NCI-H2196 treated with DMSO at 0.1 percent for 48 hours (cell line): ENCODE results near the gene ZNF883.
"Not testable (repeated sequence)": the region's sequence is repeated elsewhere in the genome, so short reads cannot be mapped to it uniquely, and the experiment has no call there.

Experiments used
- DNase-seq: peaks from one replicate; lab custom pipeline; 2025; ENCODE audit not compliant: unreplicated experiment; lab: John Stamatoyannopoulos, UW

ZNF883 gene

DNA sequence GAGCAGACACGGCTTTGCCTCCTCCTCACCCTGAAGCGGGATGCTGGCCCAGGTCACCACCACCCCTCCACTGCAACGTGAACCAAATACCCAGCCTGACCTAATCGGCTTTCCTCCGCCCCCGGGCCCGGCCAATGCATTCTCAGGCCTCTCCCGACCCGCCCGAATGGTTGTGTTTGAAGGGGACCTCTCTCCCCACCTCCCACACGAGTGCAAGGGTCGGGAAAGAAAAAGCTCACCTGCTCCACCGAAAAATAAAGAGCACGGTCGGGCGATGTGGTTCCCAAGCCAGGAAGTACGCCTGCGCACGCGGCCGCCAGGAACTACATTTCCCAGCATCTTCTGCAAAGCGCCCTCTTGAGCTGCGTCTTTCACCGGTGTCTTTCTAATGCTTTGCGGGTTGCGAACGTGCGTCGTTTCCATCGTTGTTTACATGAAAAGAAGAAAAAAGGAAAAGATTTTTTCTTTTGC, at the start of gene ZNF883:
Gene ZNF883 (minus strand): TSS at position 282 of the 471 bp plus-strand sequence.
- no peak for DNase-seq

DNA sequence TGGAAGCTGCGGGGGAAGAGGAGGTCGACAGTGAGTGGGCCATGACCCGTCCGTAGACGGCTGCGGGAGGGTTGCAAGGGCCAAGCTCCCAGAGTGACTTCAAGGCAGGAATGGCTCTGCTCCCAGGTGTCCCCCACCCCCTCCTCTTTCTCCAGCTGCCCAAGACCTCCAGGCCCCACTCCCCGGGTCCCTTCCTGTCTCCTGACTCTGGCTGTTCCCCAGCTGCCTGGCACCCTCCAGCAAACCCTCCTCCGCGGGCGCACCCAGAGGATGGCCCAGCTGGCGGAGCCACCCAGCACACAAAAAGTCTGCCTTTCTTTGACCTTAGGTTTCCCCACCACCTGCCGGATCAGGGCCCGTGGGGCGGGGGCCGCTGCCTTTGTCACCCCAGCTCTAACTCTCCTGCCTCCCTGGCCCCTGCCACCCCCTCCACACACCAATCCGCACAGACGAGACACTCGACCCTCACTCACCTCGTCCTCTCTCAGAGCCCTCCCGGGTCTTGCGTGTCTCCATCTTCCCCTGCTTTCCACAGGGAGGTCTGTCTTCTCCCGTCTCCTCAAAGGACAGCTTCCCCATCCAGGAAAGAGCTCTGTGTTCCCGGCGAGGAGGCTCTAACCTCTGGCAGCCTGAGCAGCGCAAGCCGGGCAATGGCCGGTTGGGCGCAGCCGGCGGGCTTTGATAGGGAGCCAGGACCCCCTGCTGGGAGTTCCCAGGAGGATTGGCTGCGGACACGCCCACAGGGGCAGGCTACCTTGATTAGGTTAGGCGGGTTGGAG, 49.3 kb upstream of the ZNF883 start:
- not testable (repeated sequence) for DNase-seq

DNA sequence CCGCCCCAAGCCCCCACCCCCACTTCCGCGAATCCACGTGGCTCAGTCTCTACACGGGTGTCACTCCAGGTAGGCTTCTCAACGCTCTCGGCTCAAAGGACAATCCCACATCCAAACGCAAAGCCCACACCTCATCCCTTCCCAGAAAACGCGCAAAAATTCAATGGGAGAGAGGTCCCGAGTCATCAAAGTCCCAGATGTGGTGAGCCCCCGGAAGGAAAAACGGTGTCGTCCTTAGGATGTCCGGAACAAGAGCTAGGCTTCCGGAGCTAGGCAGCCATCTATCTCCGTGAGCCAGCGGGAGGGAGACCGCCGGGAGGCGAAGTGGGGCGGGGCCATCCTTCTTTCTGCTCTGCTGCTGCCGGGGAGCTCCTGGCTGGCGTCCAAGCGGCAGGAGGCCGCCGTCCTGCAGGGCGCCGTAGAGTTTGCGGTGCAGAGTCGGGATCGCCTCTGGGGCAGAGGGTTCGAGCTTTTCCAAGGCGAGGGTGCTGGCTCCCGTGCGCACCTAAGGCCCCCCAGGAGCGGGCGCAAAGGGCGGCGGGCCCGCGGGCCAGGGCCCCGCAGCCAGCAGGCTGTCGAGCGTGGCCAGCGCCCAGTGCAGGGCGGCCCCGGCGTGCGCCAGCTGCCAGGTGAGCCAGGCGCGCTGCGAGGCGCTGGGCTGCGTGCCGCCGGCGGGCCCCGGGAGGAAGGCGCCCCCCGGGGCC, 47.7 kb upstream of the ZNF883 start:
- not testable (repeated sequence) for DNase-seq

DNA sequence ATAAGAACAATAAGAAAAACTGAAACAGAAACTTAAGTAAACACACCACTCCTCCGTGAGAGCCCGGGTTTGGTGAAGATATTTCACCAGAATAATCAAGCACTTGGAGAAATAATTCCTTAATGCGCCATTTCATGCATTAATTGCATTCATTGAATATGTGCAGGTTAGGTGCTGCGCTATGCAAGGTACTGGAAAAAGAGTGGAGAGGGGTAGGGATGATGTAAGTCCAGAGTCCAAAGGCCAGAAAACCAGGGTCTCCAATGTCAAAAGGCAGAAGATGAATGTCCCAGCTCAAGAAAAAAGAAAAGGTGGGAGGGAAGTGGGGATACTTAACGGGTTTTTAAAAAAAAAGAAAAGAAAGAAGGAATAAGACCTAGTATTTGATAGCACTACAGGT, 45.2 kb upstream of the ZNF883 start:
- DNase-seq = no peak

DNA sequence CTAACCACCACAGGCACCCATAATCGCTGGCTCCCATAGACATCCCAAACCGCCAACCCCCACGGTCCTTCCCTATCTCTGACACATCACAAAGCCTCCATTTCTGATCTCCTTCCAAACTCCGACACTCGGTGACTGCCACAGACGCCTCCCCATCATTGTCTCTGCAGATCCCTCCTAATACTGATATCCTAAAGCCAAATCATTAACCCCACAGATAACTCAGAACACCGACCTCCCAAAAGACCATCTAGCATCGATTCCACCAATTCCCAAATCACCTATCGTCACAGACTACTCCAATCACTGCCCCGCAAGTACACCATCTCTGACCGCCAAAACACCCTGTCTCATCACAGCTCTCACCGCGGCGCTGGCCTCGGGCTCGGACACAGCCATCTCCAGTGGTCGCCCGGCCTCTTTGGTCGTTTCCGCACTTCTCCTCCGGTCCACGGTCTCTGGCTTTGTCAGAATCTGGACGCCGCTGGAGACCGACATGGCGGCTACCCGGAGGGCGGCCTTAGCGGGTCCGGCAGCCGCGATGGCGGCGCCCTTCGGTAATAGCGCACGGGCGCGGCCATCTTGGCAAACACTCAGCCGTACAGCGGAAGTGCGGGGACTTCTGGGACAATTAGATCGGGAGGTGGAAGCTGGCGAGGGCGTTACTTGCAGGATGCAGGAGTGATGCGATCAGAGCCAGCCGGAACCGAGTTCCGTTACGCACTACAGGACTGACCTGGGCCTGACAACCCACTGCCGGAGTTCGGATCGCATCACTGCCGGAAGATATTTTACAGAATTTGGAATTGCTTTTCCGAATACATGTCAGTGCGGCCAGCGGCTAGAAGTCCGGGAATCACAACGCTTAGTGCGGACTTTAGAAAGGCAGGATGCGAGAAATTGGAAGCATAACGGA, 44.5 kb upstream of the ZNF883 start, which contains the start of gene ZFP37:
Gene ZFP37 (minus strand): TSS at position 534 of the 916 bp plus-strand sequence. CDS start 36 bp downstream, at position 498.
- peak; percentile 88 for DNase-seq

DNA sequence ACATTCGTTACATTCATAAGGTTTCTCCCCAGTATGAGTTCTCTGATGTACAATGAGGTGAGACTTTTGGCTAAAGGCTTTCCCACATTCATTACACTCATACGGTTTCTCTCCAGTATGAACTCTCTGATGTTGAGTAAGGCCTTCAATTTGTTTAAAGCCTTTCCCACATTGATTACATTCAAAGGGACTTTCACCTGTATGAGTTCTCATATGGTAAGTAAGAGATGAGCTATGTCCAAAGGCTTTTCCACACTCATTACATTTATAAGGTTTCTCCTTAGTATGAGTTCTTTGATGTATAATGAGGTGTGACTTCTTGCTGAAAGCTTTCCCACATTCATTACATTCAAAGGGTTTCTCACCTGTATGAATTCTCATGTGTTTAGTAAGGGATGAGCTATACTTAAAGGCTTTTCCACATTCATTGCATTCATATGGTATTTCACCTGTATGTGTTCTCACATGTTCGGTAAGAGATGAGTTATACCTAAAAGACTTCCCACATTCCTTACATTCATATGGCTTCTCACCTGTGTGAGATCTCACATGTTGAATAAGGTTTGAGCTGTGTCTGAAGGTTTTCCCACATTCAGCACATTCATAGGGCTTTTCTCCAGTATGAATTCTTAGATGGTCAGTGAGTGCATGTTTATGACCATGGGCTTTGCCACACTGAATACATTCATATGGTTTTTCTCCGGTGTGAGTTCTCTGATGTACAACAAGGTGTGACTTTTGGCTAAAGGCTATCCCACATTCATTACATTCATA, 31.1 kb upstream of the ZNF883 start:
- no peak for DNase-seq

DNA sequence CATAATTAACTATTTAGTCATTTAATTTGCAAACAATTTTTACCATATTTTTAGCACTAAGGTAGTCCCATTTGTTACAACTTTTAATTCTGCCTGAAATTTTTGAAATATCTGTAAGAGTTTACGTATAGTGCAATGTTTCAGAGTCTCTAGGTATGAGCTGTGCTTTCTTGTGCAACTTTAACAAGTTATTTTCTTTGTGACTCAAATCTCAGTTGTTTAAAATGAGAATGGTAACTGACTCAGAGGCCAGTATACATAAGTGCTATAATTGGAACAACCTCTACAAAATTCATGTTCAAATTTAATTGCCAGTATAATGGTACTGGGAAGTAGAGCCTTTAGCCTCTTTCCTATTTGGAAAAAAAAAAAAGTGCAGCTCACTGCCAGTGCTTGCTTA, 14.2 kb upstream of the ZNF883 start:
- no peak for DNase-seq

DNA sequence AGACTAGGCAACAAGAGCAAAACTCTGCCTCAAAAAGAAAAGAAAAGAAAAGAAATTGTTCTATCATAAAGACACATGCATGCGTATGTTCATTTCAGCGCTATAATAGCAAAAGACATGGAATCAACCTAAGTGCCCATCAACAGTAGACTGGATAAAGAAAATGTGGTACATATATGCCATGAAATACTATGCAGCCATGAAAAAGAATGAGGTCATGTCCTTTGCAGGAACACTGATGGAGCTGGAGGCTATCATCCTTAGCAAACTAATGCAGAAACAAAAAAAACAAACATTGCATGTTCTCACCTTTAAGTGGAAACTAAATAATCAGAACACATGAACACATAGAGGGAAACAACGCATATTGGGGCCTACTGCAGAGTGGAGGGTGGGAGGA, 6.3 kb upstream of the ZNF883 start:
- DNase-seq = no peak

DNA sequence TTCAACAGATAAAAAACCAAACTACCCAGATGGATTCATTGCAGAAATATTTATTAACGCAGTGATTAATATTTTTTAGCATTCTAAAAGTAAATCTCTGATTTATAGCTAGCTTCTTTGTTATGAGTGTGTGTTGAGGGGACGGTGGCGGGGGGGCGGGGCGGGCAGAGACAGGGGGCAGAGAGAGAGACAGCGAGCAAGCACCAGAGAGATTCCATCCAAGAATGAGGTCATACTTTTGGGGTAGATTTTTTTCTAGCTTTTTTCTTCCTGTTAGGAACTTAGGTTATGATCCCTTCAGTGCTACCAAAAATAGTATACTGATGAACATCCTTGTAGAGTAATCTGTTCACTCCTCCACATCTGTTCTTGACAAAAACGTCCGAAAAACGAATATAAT, 500 bp upstream of the ZNF883 start:
- DNase-seq = no peak

DNA sequence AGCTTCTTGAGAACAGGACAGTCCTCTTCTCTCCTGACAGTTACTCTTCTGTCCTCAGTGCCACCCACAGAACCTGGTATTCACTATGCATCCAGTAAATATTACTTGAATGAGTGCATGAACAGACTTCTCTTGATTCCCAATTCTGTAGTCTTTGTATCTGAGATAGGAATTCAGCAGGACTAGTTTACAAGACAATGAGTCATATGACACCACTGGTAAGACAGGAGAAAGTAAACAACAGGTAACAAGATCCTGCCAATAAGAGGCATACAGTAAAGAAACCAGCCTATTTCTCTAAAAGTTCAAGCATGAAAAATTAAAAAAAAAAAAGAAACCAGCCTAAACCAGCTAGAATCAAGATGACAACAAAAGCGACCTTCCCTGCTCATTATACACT, 6.2 kb downstream of the ZNF883 start:
- DNase-seq = no peak

DNA sequence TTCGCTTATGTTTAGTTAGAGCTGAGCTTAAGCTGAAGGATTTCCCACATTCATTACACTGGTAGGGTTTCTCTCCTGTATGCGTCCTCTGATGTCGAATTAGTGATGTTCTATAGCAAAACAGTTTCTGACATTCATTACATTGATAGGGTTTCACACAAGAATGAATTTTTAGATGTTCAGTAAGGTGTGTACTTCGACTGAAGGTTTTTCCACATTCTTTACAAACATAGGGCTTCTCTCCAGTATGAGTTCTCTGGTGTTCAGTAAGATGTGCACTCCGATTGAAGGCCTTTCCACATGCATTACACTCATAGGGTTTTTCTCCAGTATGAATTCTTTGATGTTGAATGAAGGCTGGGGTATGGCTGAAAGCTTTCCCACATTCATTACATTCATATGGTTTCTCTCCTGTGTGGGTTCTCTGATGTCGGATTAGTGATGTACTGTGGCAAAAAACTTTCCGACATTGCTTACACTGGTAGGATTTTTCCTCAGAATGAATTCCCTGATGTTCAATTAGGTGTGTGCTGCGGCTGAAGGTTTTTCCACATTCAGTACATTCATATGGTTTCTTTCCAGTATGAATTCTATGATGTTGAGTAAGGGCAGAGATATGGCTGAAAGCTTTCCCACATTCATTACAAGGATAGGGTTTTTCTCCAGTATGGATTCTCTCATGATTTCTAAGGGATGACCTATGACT, 14.6 kb downstream of the ZNF883 start:
- DNase-seq = no peak

DNA sequence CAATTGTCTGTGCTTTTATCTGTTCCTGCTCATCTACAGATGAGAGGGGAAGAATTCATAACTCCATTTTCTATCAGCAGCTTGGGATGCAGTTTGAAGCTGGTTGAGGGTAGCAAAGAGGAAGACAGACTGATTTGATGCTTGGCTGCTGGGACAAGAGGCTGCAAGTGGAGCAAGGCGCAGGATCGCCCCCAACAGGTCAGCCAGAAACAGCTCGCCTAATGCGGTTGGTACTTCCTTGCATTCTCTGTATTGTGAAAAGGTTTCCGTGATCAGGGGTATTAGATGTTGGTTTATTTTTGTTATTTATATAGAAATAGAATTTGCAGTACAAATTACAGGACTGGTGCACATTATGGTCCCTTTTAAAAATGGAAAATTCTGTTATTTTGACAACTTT, 40.6 kb downstream of the ZNF883 start:
- DNase-seq = no peak

DNA sequence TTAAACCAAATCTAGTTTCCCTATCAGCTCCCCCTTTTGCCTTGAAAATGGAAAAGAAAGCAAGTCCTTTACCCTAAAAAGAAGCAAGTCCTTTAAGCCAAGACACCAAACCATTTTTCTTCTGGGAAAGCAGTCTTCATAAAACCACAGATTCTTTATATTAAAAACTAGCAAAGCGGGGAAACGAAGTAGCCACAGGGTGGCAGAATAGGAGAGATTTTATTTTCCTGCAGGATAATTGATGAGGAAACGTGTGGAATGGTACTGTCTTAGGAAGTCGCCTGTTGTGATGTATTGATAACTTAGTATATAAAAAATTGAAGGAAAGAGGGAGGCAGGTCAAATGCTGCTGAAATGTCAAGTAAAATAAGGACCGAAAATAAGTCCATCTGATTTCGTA, 41.1 kb downstream of the ZNF883 start:
- no peak for DNase-seq

DNA sequence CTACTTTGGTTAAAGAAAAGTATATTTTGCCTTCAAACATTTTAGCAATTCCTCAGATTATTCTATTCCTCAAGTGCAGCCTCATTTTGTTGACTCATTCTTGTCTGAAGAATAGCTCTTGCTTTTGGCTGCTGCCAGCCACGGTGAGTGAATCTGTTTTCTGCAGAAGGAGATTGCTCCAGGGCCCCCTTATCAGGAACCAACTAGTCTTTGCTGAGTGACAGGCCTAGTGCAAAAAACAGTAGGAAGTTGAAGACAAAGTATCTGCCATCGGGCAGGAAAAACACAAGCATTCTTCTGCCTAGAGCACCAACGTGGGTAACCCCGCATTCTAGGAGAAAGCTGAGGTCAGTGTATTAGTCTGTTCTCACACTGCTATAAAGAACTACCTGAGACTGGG, 42.3 kb downstream of the ZNF883 start:
- no peak for DNase-seq

DNA sequence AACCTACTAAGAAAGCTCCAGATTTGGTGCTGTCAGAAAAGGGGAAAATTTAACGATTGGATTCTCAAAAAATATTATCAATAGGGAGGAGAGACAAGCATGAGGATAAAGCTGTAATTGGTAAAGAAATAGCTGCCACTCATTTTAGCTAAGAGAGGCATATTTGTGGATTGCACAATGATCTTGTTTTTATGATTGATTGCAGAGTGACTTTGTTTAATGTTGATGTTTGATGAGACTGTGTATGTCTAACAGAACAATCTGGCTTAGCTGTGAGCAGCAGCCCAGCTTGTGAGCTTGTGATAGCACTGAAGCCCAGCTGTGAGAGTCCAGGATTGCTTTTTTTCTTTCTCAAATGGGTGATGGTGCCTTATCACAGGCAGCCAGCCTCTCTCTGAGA, 56.4 kb downstream of the ZNF883 start:
- DNase-seq = no peak

DNA sequence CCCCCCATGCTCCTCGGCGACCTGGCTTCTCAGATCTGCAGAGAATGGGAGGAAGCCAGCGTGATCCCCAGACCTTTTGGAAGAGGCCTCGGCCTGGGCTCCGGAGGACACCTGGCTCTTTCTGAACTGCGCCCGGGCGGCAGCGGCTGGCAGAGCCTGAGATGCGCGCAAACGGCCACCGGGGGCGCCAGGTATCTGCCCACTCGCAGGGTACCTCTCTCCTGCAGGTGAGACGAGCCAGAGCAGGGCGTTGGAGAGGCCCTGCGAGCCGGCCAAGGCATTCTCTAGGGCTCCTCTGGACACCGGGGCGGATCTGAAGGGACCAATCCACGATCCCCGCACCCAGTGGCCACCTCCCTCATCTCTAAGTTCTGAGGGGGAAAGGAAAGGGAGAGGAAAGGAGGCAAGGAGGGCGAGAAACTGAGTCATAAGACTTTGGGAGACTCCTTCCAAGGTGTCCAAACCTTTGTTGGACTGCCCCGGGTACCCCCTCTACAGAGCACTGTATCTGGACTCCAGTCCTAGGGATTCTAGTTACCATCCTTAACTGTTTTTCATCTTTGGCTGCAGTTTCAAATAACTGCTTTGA, 66.3 kb downstream of the ZNF883 start:
- no peak for DNase-seq

DNA sequence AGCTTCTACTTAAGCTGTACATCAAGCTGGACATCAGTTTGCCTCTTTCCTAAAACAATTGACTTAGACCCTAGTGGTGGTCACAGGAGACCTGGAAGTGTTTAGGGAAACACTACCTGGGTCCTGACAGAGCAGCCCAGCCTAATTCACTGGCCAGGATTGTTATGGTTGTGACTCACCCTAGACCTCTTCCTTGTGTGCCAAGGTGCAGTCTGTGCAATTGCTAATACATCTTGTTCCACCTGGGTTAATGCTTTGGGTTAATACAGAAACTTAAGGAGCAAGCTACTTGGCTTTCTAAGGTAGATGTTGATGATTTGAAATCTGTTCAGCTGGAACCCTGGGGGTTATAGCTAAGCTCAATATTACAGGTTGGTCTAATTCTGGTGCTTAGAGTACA, 72.6 kb downstream of the ZNF883 start:
- DNase-seq = no peak

DNA sequence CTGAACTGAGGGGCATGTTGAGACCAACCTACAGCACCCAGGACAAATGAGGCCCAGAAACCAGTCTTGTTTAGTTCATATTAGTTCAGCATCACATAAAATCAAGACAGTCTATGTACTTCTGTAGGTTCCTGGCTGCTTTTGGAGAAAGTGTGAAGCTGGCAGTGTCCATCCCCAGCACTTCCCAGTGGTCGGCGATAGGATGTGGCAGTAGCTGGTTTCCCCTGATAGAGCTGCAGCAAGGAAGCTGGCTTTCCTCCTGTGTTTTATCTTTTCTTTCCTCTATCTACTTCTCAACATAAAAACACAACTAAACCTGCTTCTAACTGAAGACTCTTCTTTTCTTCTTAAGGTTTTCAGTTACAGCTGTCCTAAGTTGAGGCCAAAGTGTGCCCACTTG, 78.3 kb downstream of the ZNF883 start:
- no peak for DNase-seq

DNA sequence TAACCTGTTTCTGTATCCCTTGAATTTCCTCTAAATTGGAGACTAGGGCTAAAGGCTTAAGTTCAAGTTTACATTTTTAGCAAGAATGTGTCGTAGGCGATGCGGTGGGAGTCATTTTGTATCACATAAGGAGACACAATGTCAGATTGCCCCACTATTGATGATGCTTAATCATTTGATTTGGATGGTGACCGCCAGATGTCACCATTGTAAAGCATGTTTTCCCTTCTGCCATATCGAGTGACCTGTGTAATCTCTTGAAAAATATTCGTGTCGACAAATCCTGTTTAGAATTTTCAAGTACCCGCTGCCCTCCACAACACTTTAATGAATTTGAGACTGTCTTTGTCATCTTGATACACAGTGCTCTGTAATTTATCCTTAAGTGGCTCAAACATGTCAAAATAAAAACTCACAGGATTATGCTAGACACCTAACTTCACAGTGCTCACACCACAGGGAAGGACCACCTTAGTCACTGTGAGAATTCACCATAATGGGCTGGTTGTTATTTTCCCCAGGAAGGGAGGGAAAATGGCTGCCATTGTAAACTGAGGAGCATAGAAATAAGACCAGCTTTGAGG, 86.8 kb downstream of the ZNF883 start:
- peak; percentile 5 for DNase-seq
